HepG2 (cell line): ENCODE data around the gene KCTD5. TPM values are rescaled to one million over a fixed set of nuclear protein-coding genes. Genes with fewer than 3 reads are reported as not detected.
A peak's percentile ranks its signal among the peaks of the same experiment; 100 is the strongest.

Source experiments
- CC2D1A ChIP-seq: sonication (generic); formaldehyde crosslinking; IDR thresholded peaks from 2 replicates; pipeline ENCODE4 v1.8.1; 2023; ENCODE audit warnings: mild to moderate bottlenecking, missing genetic modification reagents
- FIP1L1 ChIP-seq: fragments of 200-400 bp; formaldehyde crosslinking; IDR thresholded peaks from 2 replicates; pipeline ENCODE4 v1.6.1; 2018; ENCODE audit warnings: low read depth, mild to moderate bottlenecking, low read length, moderate library complexity, borderline replicate concordance; ENCODE audit not compliant: insufficient read depth
- FOXK1 ChIP-seq: sonication (generic); formaldehyde crosslinking; IDR thresholded peaks from 2 replicates; pipeline ENCODE4 v1.4.0; 2020; ENCODE audit warnings: low read depth, missing genetic modification reagents, borderline replicate concordance
- GATAD1 ChIP-seq: IDR thresholded peaks from 2 replicates; pipeline ENCODE4 v1.6.1; 2016; ENCODE audit warnings: missing genetic modification reagents, missing compliant biosample characterization
- GTF2F1 ChIP-seq: fragments of 150-350 bp; IDR thresholded peaks from 2 replicates; pipeline ENCODE4 v1.6.1; 2014; ENCODE audit warnings: low read length
- HDAC2 ChIP-seq: sonication (generic); formaldehyde crosslinking; IDR thresholded peaks from 2 replicates; pipeline ENCODE4 v1.4.0; 2020; ENCODE audit warnings: missing genetic modification reagents
- HOXA3 ChIP-seq: sonication (generic); formaldehyde crosslinking; IDR thresholded peaks from 2 replicates; pipeline ENCODE4 v1.5.0; 2020; ENCODE audit warnings: missing genetic modification reagents
- KLF15 ChIP-seq: sonication (generic); formaldehyde crosslinking; IDR thresholded peaks from 2 replicates; pipeline ENCODE4 v1.8.1; 2023; ENCODE audit warnings: borderline replicate concordance, mild to moderate bottlenecking, inconsistent platforms, missing genetic modification reagents, mixed read lengths
- MAFK ChIP-seq, 2 experiments: IDR thresholded peaks in 1 of 2; conservative IDR thresholded peaks in 1 of 2; 2 replicates each; pipeline ENCODE4 v1.6.1; 2011; ENCODE audit warnings: improper control_type of control experiment in 2 of 2, low read length in 2 of 2
- NFAT5 ChIP-seq: sonication (generic); formaldehyde crosslinking; IDR thresholded peaks from 2 replicates; pipeline ENCODE4 v1.4.0; 2020; ENCODE audit warnings: missing genetic modification reagents
- NFYB ChIP-seq: sonication (generic); formaldehyde crosslinking; IDR thresholded peaks from 2 replicates; pipeline ENCODE4 v1.4.0; 2020; ENCODE audit warnings: missing genetic modification reagents
- TFDP2 ChIP-seq: sonication (generic); formaldehyde crosslinking; IDR thresholded peaks from 2 replicates; pipeline ENCODE4 v1.4.0; 2020; ENCODE audit warnings: missing genetic modification reagents
- ZFAT ChIP-seq: sonication (generic); formaldehyde crosslinking; conservative IDR thresholded peaks from 2 replicates; pipeline ENCODE4 v1.8.1; 2023; ENCODE audit warnings: missing genetic modification reagents, inconsistent platforms
- ZMYM2 ChIP-seq: sonication (generic); formaldehyde crosslinking; IDR thresholded peaks from 2 replicates; pipeline ENCODE4 v1.8.0; 2022; ENCODE audit warnings: mild to moderate bottlenecking, missing genetic modification reagents
- ZNF138 ChIP-seq: sonication (generic); formaldehyde crosslinking; IDR thresholded peaks from 2 replicates; pipeline ENCODE4 v1.5.0; 2020; ENCODE audit warnings: mild to moderate bottlenecking, low read depth, missing genetic modification reagents
- ZNF160 ChIP-seq: sonication (generic); formaldehyde crosslinking; IDR thresholded peaks from 2 replicates; pipeline ENCODE4 v1.8.0; 2022; ENCODE audit warnings: mild to moderate bottlenecking, inconsistent platforms, missing genetic modification reagents
- ZNF337 ChIP-seq: sonication (generic); formaldehyde crosslinking; IDR thresholded peaks from 2 replicates; pipeline ENCODE4 v1.5.1; 2020; ENCODE audit warnings: missing genetic modification reagents, low read depth, mild to moderate bottlenecking, borderline replicate concordance
- ZNF576 ChIP-seq: sonication (generic); formaldehyde crosslinking; IDR thresholded peaks from 2 replicates; pipeline ENCODE4 v1.4.0; 2020; ENCODE audit warnings: mild to moderate bottlenecking, missing genetic modification reagents
- ZNF713 ChIP-seq: sonication (generic); formaldehyde crosslinking; IDR thresholded peaks from 2 replicates; pipeline ENCODE4 v1.4.0; 2020; ENCODE audit warnings: mild to moderate bottlenecking, missing genetic modification reagents
- ZNF891 ChIP-seq: sonication (generic); formaldehyde crosslinking; IDR thresholded peaks from 2 replicates; pipeline ENCODE4 v1.5.0; 2020; ENCODE audit warnings: mild to moderate bottlenecking, missing genetic modification reagents
- ZSCAN5A ChIP-seq: sonication (generic); formaldehyde crosslinking; IDR thresholded peaks from 2 replicates; pipeline ENCODE4 v1.8.0; 2022; ENCODE audit warnings: mild to moderate bottlenecking, missing genetic modification reagents, borderline replicate concordance
- polyA plus RNA-seq, 8 experiments: library from polyadenylated mRNA; depleted of rRNA in 3 of 8; stranded (reverse) in 7 of 8; unstranded in 1 of 8; fragments of >200 nt; fragmentation: Illumina TruSeq in 4 of 8; extraction: Trizol in 4 of 8; gene quantifications; 2 replicates each; pipeline versions ENCODE4 v1.2.1 to v1.2.3, GENCODE V29; 2011 to 2016; ENCODE audit warnings: low read depth in 4 of 8, missing spikeins in 1 of 8, mixed read lengths in 1 of 8; ENCODE audit not compliant: insufficient read depth in 1 of 8
- total RNA-seq, 5 experiments: library from RNA; depleted of rRNA; stranded (reverse); fragments of >200 nt; fragmentation: Illumina TruSeq; extraction: Trizol; gene quantifications; 2 replicates each; pipeline ENCODE4 v1.2.3, GENCODE V29; 2016; ENCODE audit warnings: low read depth in 1 of 5

KCTD5 gene
- total and polyA plus RNA-seq, 2 of the 13 experiments (the other 11 are each of a cell fraction or from before 2014, with no cell fraction given) = 25.4 to 29.8 TPM

- TF ChIP-seq NFAT5 (no peak), TFDP2 (0 out of 2 replicates have a peak, but pooled peaks have one; percentile 63), KLF15 (no peak), CC2D1A (CRISPR knock-in tag) (no peak), ZFAT (CRISPR knock-in tag) (no peak), NFYB (no peak), FIP1L1 (no peak), GATAD1 (CRISPR knock-in tag) (peak; percentile 89), ZNF576 (CRISPR knock-in tag) (no peak), GTF2F1 (no peak), ZNF891 (CRISPR knock-in tag) (peak; percentile 76; the same call in 1 of the 2 replicates), MAFK (conservative IDR thresholded peaks at IDR 0.05 in 1 of 2, IDR thresholded peaks at IDR 0.05 in 1 of 2; ENCODE audit: low read length in 2 of 2) (no peak), ZNF337 (CRISPR knock-in tag) (no peak), ZMYM2 (CRISPR knock-in tag) (0 out of 2 replicates have a peak, but pooled peaks have one; percentile 35), ZNF713 (CRISPR knock-in tag) (0 out of 2 replicates have a peak, but pooled peaks have one; percentile 37), FOXK1 (CRISPR knock-in tag) (peak; percentile 79; the same call in 1 of the 2 replicates), ZNF160 (CRISPR knock-in tag) (no peak), ZSCAN5A (CRISPR knock-in tag) (no peak), ZNF138 (no peak; the same call in 1 of the 2 replicates), HDAC2 (CRISPR knock-in tag) (peak; percentile 38; the same call in 1 of the 2 replicates), HOXA3 (CRISPR knock-in tag) (peak; percentile 98)
Measured at GRCh38 chr16:2720719-2721633, 38.7 kb downstream of the KCTD5 start (continued).
